Neural progenitor cell (in vitro differentiated cells): Measurements from ENCODE around the gene NOX5.

Experiments used
- EZH2 ChIP-seq: fragments of 200-600 bp; sonication (generic); IDR thresholded peaks from 2 replicates; pipeline ENCODE4 v1.6.1; 2017; ENCODE audit warnings: antibody characterized with exemption, mild to moderate bottlenecking, moderate library complexity
- TF ChIP-seq, protein P1 (sequence below): fragments of 200-600 bp; sonication (generic); IDR thresholded peaks from 2 replicates; pipeline ENCODE4 v1.5.1; 2017; ENCODE audit warnings: antibody characterized with exemption, mild to moderate bottlenecking

DNA sequence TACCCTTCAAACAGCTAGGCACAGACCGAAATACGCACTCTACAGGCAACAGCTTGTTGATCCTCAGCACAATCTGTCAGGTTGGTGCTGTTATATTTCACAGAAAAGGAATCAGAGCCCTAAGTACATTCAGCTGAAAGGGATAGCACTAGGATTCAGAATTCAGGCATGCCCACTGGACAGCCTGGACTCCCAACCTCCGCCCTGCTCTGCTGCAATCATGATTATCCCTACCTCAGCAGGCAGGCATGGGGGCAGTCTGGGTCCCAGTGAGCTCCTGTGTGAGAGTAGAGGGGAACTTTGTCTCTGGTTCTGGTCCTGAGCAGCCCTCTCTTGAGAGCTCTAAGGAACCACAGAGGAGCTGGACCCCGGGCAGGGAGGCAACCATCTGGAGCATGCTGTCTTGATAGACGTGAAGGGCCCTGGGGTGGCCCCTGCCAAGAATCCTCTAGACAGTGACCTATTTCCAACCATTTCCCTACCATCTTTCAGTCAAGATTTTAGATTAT is 23.4 kb upstream of the NOX5 start:
- TF ChIP-seq EZH2: no peak
- TF ChIP-seq, protein P1, sequence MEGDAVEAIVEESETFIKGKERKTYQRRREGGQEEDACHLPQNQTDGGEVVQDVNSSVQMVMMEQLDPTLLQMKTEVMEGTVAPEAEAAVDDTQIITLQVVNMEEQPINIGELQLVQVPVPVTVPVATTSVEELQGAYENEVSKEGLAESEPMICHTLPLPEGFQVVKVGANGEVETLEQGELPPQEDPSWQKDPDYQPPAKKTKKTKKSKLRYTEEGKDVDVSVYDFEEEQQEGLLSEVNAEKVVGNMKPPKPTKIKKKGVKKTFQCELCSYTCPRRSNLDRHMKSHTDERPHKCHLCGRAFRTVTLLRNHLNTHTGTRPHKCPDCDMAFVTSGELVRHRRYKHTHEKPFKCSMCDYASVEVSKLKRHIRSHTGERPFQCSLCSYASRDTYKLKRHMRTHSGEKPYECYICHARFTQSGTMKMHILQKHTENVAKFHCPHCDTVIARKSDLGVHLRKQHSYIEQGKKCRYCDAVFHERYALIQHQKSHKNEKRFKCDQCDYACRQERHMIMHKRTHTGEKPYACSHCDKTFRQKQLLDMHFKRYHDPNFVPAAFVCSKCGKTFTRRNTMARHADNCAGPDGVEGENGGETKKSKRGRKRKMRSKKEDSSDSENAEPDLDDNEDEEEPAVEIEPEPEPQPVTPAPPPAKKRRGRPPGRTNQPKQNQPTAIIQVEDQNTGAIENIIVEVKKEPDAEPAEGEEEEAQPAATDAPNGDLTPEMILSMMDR: no peak
